HepG2 (cell line): ENCODE results near the gene EVA1C. TPM values are rescaled to one million over a fixed set of nuclear protein-coding genes. Genes with fewer than 3 reads are reported as not detected.

ENCODE experiments used
- ATAC-seq: fragments of 200-7000 bp; cut with Tn5 transposase; 3 replicates; pipeline ENCODE4 v1.9.1; 2020; ENCODE audit warnings: mild to moderate bottlenecking, moderate library complexity
- BruUV-seq: library from RNA; stranded (reverse); fragments of 400-500 nt; replicated peaks from 2 replicates; lab custom pipeline; 2021; lab: Mats Ljungman, UMichigan
- CTCF ChIA-PET: fragments of 300-600 bp; formaldehyde crosslinking; extraction: SDS; loops from one replicate; lab custom pipeline; 2021; ENCODE audit warnings: low total read pairs, inconsistent platforms, low intra/inter-chr PET ratio; lab: Yijun Ruan, JAX
- POLR2A ChIA-PET: fragments of 350-600 bp; sonication (Branson Sonifier 250); formaldehyde crosslinking; loops from one replicate; lab custom pipeline; 2020; ENCODE audit warnings: antibody characterized with exemption, inconsistent platforms; lab: Yijun Ruan, JAX
- DNase-seq: peaks from one replicate; pipeline ENCODE4 v3.0.0-alpha.2; 2015; ENCODE audit warnings: low spot score
- FAIRE-seq: peaks from 3 replicates; lab custom pipeline; 2011; peaks lifted over from hg19 to GRCh38; lab: Jason Lieb, UNC
- H2AFZ ChIP-seq: one replicate; pipeline ENCODE4 v1.6.1; 2011; ENCODE audit warnings: low read length, inconsistent platforms
- H3K27ac ChIP-seq: fragments of 300-600 bp; 3 replicates; pipeline ENCODE4 v1.8.0; 2011; ENCODE audit warnings: mixed run types, mild to moderate bottlenecking, mixed read lengths, low read length, inconsistent platforms; ENCODE audit not compliant: insufficient read depth; ENCODE audit errors: extremely low read length
- H3K27me3 ChIP-seq, 2 experiments: fragments of 200-600 bp in 1 of 2; 2 replicates in 1 of 2; 3 replicates in 1 of 2; pipeline versions ENCODE4 v1.6.0 to v1.8.0; 2011; ENCODE audit warnings: low read length in 2 of 2, mild to moderate bottlenecking in 2 of 2, moderate library complexity in 2 of 2, inconsistent platforms in 1 of 2; ENCODE audit not compliant: insufficient read depth in 2 of 2, control insufficient read depth in 1 of 2
- H3K36me3 ChIP-seq, 2 experiments: fragments of 200-600 bp in 1 of 2; replicated peaks in 1 of 2; 2 replicates in 1 of 2; 3 replicates in 1 of 2; pipeline versions ENCODE4 v1.5.1 to v1.8.0; 2011; ENCODE audit warnings: low read length in 2 of 2, inconsistent platforms in 1 of 2; ENCODE audit not compliant: insufficient read depth in 2 of 2, control insufficient read depth in 1 of 2
- H3K4me1 ChIP-seq: 2 replicates; pipeline ENCODE4 v1.5.1; 2012; ENCODE audit warnings: low read length, inconsistent platforms; ENCODE audit not compliant: insufficient read depth
- H3K4me2 ChIP-seq: 2 replicates; pipeline ENCODE4 v1.6.0; 2011; ENCODE audit warnings: low read depth, low read length, inconsistent platforms
- H3K4me3 ChIP-seq, 3 experiments: fragments of 200-600 bp in 1 of 3; sonication (generic), shearing (Covaris generic) in 1 of 3; replicated peaks in 1 of 3; 2 replicates each; pipeline ENCODE4 v1.5.1; 2011 to 2016; ENCODE audit warnings: low read length in 3 of 3, inconsistent platforms in 2 of 3, low read depth in 2 of 3, mild to moderate bottlenecking in 2 of 3, control low read depth in 1 of 3, mixed read lengths in 1 of 3; ENCODE audit not compliant: insufficient read depth in 1 of 3
- H3K79me2 ChIP-seq: one replicate; pipeline ENCODE4 v1.6.1; 2011; ENCODE audit warnings: low read length, inconsistent platforms; ENCODE audit not compliant: insufficient read depth
- H3K9ac ChIP-seq: 2 replicates; pipeline ENCODE4 v1.6.0; 2011; ENCODE audit warnings: mild to moderate bottlenecking, low read depth, low read length, inconsistent platforms; ENCODE audit not compliant: insufficient read depth
- H3K9me3 ChIP-seq: 2 replicates; pipeline ENCODE4 v1.5.1; 2012; ENCODE audit warnings: mild to moderate bottlenecking, low read length
- H4K20me1 ChIP-seq: 2 replicates; pipeline ENCODE4 v1.6.0; 2011; ENCODE audit warnings: inconsistent platforms, mild to moderate bottlenecking, low read length, moderate library complexity; ENCODE audit not compliant: insufficient read depth
- ARID4A ChIP-seq: sonication (generic); formaldehyde crosslinking; IDR thresholded peaks from 2 replicates; pipeline ENCODE4 v1.5.0; 2020; ENCODE audit warnings: mild to moderate bottlenecking, missing genetic modification reagents, borderline replicate concordance
- FOXA3 ChIP-seq: IDR thresholded peaks from 2 replicates; pipeline ENCODE4 v1.6.1; 2016; ENCODE audit warnings: missing genetic modification reagents, missing compliant biosample characterization
- JUND ChIP-seq: sonication (generic); formaldehyde crosslinking; IDR thresholded peaks from 2 replicates; pipeline ENCODE4 v1.8.0; 2022; ENCODE audit warnings: mild to moderate bottlenecking, missing genetic modification reagents
- KLF11 ChIP-seq: IDR thresholded peaks from 2 replicates; pipeline ENCODE4 v1.6.1; 2016; ENCODE audit warnings: missing compliant biosample characterization
- NKX3-1 ChIP-seq: sonication (generic); formaldehyde crosslinking; IDR thresholded peaks from 2 replicates; pipeline ENCODE4 v1.5.0; 2020; ENCODE audit warnings: missing genetic modification reagents
- RARG ChIP-seq: sonication (generic); formaldehyde crosslinking; IDR thresholded peaks from 2 replicates; pipeline ENCODE4 v1.4.0; 2020; ENCODE audit warnings: low read depth, mild to moderate bottlenecking, missing genetic modification reagents
- REPIN1 ChIP-seq: sonication (generic); formaldehyde crosslinking; IDR thresholded peaks from 2 replicates; pipeline ENCODE4 v1.8.0; 2022; ENCODE audit warnings: missing genetic modification reagents, low read depth, mild to moderate bottlenecking, borderline replicate concordance
- THAP11 ChIP-seq: IDR thresholded peaks from 2 replicates; pipeline ENCODE4 v1.6.1; 2016; ENCODE audit warnings: missing biosample characterization, missing genetic modification reagents
- U2AF1 ChIP-seq: fragments of 200-400 bp; formaldehyde crosslinking; optimal IDR thresholded peaks from 2 replicates; pipeline ENCODE3; 2017; ENCODE audit warnings: mild to moderate bottlenecking, low read depth, low read length
- ZBTB10 ChIP-seq: sonication (generic); formaldehyde crosslinking; IDR thresholded peaks from 2 replicates; pipeline ENCODE4 v1.4.0; 2020; ENCODE audit warnings: missing genetic modification reagents, borderline replicate concordance
- ZMAT5 ChIP-seq: sonication (generic); formaldehyde crosslinking; IDR thresholded peaks from 2 replicates; pipeline ENCODE4 v1.5.0; 2020; ENCODE audit warnings: mild to moderate bottlenecking, low read depth, missing genetic modification reagents, borderline replicate concordance
- ZMYM4 ChIP-seq: sonication (generic); formaldehyde crosslinking; IDR thresholded peaks from 2 replicates; pipeline ENCODE4 v1.8.1; 2023; ENCODE audit warnings: mild to moderate bottlenecking, missing genetic modification reagents
- ZNF12 ChIP-seq: sonication (generic); formaldehyde crosslinking; IDR thresholded peaks from 2 replicates; pipeline ENCODE4 v1.5.0; 2020; ENCODE audit warnings: missing genetic modification reagents
- ZNF878 ChIP-seq: sonication (generic); formaldehyde crosslinking; IDR thresholded peaks from 2 replicates; pipeline ENCODE4 v1.8.1; 2023; ENCODE audit warnings: mild to moderate bottlenecking, missing genetic modification reagents, moderate library complexity
- WGBS: methylation state at CpG from one replicate; pipeline ENCODE4 v1.1.6; 2017; ENCODE audit warnings: low lambda C conversion rate; 5-methylcytosine and 5-hydroxymethylcytosine counted together
- in situ Hi-C: cut with HindIII; loops from 2 replicates; pipeline ENCODE4 v1.10.0; 2017; ENCODE audit warnings: low pct_unique_long_range_greater_than_20kb; ENCODE audit not compliant: extremely low pct_ligation_motif_present
- intact Hi-C: fragments of 100-400 bp; cut with micrococcal nuclease; formaldehyde crosslinking; loops from one replicate; pipeline ENCODE4 v1.10.0; 2022; ENCODE audit not compliant: unreplicated experiment
- polyA plus RNA-seq, 8 experiments: library from polyadenylated mRNA; depleted of rRNA in 3 of 8; stranded (reverse) in 7 of 8; unstranded in 1 of 8; fragments of >200 nt; fragmentation: Illumina TruSeq in 4 of 8; extraction: Trizol in 4 of 8; gene quantifications; 2 replicates each; pipeline versions ENCODE4 v1.2.1 to v1.2.3, GENCODE V29; 2011 to 2016; ENCODE audit warnings: low read depth in 4 of 8, missing spikeins in 1 of 8, mixed read lengths in 1 of 8; ENCODE audit not compliant: insufficient read depth in 1 of 8
- total RNA-seq, 5 experiments: library from RNA; depleted of rRNA; stranded (reverse); fragments of >200 nt; fragmentation: Illumina TruSeq; extraction: Trizol; gene quantifications; 2 replicates each; pipeline ENCODE4 v1.2.3, GENCODE V29; 2016; ENCODE audit warnings: low read depth in 1 of 5
- TF ChIP-seq, protein P1 (sequence below): sonication (generic); formaldehyde crosslinking; IDR thresholded peaks from 2 replicates; pipeline ENCODE4 v1.5.0; 2020; ENCODE audit warnings: mild to moderate bottlenecking, missing genetic modification reagents, borderline replicate concordance

Gene EVA1C
- total and polyA plus RNA-seq, 2 of the 13 experiments (the other 11 are each of a cell fraction or from before 2014, with no cell fraction given), result 0.29 to 0.34 TPM

- WGBS, result 79% methylated on average over 13 of the region's 14 CpGs
- DNase-seq (no peak), ATAC-seq (no peak)
- H2AFZ ChIP-seq, result no peak overlapping the region
- no peaks in the 10 kb centered on the region for H3K27me3 ChIP-seq
- no peak overlapping the region for H3K4me3 ChIP-seq
- H3K79me2 ChIP-seq, result no peaks in the 10 kb centered on the region
- H4K20me1 ChIP-seq, result no peaks in the 10 kb centered on the region
- TF ChIP-seq ZMAT5 (CRISPR knock-in tag) (no peak), REPIN1 (CRISPR knock-in tag) (no peak), ARID4A (CRISPR knock-in tag) (no peak), ZNF12 (no peak), ZMYM4 (CRISPR knock-in tag) (no peak), FOXA3 (CRISPR knock-in tag) (no peak), THAP11 (CRISPR knock-in tag) (no peak), NKX3-1 (CRISPR knock-in tag) (no peak), ZNF878 (CRISPR knock-in tag) (no peak), U2AF1 (no peak), RARG (CRISPR knock-in tag) (no peak), JUND (CRISPR knock-in tag) (no peak), KLF11 (no peak), ZBTB10 (no peak)
- TF ChIP-seq, protein P1, sequence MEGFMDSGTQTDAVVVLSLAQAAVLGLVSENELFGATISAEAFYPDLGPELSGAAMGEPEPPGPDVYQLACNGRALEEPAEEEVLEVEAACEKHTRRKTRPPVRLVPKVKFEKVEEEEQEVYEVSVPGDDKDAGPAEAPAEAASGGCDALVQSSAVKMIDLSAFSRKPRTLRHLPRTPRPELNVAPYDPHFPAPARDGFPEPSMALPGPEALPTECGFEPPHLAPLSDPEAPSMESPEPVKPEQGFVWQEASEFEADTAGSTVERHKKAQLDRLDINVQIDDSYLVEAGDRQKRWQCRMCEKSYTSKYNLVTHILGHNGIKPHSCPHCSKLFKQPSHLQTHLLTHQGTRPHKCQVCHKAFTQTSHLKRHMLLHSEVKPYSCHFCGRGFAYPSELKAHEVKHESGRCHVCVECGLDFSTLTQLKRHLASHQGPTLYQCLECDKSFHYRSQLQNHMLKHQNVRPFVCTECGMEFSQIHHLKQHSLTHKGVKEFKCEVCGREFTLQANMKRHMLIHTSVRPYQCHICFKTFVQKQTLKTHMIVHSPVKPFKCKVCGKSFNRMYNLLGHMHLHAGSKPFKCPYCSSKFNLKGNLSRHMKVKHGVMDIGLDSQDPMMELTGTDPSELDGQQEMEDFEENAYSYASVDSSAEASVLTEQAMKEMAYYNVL (CRISPR knock-in tag), result no peak
- TF ChIP-seq, all 625 proteins: peak for 0
- H3K4me2 ChIP-seq, result no peak overlapping the region
- ChIA-PET CTCF (no interaction called here), POLR2A (no interaction called here)
- FAIRE-seq, result no peak
- H3K9ac ChIP-seq, result no peak overlapping the region
- no peak overlapping the region for H3K27ac ChIP-seq
- H3K36me3 ChIP-seq, result no peaks in the 10 kb centered on the region
- in situ Hi-C loops (no loop called here), intact Hi-C loops (no loop called here)
- BruUV-seq, result no TSS peak
- no peaks in the 10 kb centered on the region for H3K9me3 ChIP-seq
- no peaks in the 10 kb centered on the region for H3K4me1 ChIP-seq
These were observed 86.9 kb downstream of the EVA1C start for GRCh38 chr21:32499249-32500055.
